GM18517 (cell line): ENCODE results near the gene ZDHHC24.

Experiments
- ATAC-seq: cut with Tn5 transposase; IDR thresholded peaks from one replicate; pipeline ENCODE4 v1.9.1; 2021; ENCODE audit warnings: mild to moderate bottlenecking, moderate library complexity; ENCODE audit not compliant: unreplicated experiment

The ZDHHC24 gene

DNA sequence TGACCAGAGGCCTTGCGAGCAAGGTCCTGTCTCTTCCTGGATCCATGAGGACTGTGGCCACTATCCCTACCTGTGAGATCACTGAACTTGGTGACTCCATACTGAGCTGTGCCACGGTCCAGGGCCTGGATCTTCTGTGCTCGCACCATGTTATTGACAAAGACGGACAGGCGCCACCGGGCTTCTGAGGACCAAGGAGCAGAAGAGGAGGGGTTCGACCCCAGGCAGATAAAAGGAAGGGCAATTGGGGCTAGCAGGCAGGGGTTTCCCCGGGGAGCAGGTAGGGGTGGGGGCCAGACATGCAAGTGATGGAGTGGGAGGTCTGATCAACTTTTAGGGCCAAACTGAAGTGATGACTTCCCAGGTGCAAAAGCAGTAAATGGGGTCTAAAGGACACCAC, 20.4 kb upstream of the ZDHHC24 start:
- ATAC-seq, result no peak

GRCh38 chr11:66564984-66565383, 19.1 kb upstream of the ZDHHC24 start:
- ATAC-seq, result no peak

DNA sequence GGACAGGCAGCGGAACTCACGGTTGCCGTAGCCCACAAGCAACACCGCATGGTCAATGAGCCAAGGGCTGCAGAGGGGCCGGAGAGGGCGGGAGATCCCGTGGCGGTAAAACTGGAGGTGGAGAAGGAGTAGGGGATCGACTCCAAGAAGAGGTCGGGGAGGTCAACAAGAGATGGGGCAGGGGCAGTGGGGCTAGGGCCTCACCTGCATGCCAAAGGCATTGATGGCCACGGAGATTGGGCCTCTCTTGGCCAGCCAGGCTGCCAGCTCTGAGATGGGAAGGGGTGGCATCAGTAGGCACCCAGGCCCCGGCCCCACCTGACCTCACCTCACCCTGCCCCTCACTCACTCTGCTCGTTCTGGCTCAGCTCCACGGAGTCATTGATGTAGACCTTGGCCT, 18.7 kb upstream of the ZDHHC24 start:
- no peak for ATAC-seq

DNA sequence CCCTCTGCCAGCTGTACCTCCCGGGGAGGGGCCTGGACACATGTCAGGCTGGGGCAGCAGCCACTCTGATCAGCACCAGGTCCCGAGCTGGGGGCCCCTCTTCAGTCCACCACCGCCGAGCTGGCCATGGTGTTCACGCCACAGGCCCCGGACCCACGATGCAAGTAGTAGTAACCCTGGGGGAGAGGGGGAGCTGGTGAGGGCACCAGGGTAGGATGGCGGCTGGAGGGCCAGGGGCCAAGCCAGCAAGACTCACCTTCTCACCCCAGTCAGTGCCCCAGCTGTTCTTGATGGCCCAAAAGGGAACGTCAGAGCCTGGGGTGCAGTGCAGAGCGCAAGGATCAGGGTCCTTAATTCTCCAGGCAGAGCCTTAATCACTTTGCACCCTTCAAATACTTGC, 18.0 kb upstream of the ZDHHC24 start:
- no peak for ATAC-seq

- ATAC-seq, result no peak
Measured at GRCh38 chr11:66562907-66563583, 17.2 kb upstream of the ZDHHC24 start.

- no peak for ATAC-seq
Measured at GRCh38 chr11:66562275-66562674, 16.4 kb upstream of the ZDHHC24 start.

GRCh38 chr11:66561975-66562248, 16.1 kb upstream of the ZDHHC24 start:
- ATAC-seq, result no peak

- ATAC-seq, result no peak
Measured at GRCh38 chr11:66561178-66561974, 15.5 kb upstream of the ZDHHC24 start.

- ATAC-seq, result no peak
Measured at GRCh38 chr11:66559866-66560676, 14.2 kb upstream of the ZDHHC24 start.

- ATAC-seq, result no peak
Measured at GRCh38 chr11:66559142-66559865, 13.5 kb upstream of the ZDHHC24 start.

GRCh38 chr11:66557733-66558326, 12.0 kb upstream of the ZDHHC24 start:
- ATAC-seq, result no peak

- no peak for ATAC-seq
Measured at GRCh38 chr11:66556086-66556485, 10.2 kb upstream of the ZDHHC24 start.

- no peak for ATAC-seq
Measured at GRCh38 chr11:66555416-66555815, 9.6 kb upstream of the ZDHHC24 start.

DNA sequence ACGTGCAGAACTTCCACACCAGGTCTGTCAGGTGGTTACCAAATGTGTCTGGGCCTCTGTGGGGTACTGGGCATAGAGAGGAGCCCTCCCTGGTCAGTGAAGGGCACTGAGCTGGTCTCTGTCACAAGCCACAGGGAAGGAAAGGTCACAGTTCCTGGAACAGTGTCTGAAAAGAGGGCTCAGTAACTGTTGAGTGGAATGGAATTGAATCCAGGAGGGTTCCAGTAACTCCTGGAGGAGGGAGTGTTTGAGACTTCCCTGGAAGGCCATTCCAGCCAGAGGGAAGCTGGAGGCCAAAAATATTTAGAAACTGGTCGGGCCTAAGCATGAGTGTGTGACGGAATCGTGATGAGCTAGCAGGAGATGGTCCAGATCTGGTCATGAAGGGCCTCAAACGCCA, 8.8 kb upstream of the ZDHHC24 start:
- no peak for ATAC-seq

DNA sequence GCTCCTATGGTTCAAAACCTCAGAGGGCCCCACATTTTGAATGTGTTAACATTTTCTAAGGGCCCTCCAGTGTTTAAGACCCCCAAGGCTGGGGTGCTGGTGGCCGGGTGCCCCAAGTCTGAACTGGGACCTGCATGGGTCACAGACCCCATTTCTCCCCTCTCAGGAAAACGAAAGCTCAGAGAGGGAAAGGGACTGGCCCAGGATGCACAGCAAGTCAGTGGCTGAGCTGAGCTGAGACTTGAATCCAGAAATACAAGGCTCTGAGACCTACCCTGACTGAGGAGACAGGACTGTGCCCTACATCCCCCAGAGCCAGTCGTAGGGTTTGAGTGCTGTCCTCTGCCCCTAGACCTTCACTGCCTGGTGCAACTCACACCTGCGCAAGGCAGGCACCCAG, 5.0 kb upstream of the ZDHHC24 start:
- ATAC-seq, result no peak

DNA sequence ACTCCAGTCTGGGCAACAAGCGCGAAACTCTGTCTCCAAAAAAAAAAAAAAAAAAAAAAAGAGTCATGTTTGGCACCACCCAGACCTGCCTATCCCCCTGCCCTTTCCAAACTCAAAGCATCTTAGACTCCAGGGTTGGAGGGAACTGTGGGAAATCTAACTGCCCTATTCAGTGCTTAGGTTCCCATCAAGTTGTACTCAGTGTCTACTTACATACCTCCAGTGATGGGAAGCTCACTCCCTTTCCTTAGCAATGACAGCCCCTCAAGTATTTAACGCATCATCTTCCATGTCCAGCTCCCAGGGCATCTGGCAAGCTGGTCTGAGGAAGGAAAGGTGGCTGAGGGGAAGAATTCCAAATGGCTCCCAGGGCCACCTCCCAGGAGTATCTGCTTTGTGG, 3.8 kb upstream of the ZDHHC24 start:
- ATAC-seq, result no peak

- ATAC-seq, result no peak
Measured at GRCh38 chr11:66548774-66549630, 3.2 kb upstream of the ZDHHC24 start.

DNA sequence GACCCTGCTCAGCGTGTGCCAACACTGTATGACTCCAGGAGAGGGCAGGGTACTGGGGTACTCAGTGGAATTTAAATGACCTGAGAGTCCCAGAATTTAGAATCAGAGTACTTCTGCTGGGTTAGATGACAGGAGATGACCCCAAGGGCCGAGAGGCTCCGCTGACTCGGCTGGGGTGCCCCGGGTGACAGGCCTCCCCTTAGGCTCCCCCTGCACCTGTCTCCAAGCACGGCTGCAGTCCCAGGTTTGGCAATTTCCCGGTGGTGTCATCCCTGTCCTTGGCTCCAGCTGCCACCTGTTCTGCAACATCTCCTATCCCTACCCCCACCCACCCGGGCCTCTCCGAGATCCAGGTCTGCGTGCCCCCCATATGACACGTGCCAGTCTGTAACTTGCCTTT, 2.2 kb upstream of the ZDHHC24 start:
- ATAC-seq, result no peak

GRCh38 chr11:66547662-66548009, 1.8 kb upstream of the ZDHHC24 start:
- ATAC-seq, result no peak
